HEK293 (cell line): ENCODE data around the gene RNASE4.

Experiments
- CTCF ChIA-PET: fragments of 350-600 bp; formaldehyde crosslinking; extraction: SDS; loops from one replicate; lab custom pipeline; 2021; ENCODE audit warnings: antibody characterized with exemption; lab: Yijun Ruan, JAX
- POLR2A ChIA-PET: fragments of 300-600 bp; formaldehyde crosslinking; extraction: SDS; loops from one replicate; lab custom pipeline; 2020; ENCODE audit warnings: antibody characterized with exemption, inconsistent platforms; lab: Yijun Ruan, JAX
- H3K27ac ChIP-seq: fragments of 200-500 bp; sonication (Bioruptor generic); 2 replicates; pipeline ENCODE4 v1.5.1; 2014; ENCODE audit warnings: low read depth, low read length, control low read depth, inconsistent platforms; ENCODE audit errors: extremely low read depth
- H3K36me3 ChIP-seq, 2 experiments: fragments of 200-500 bp in 1 of 2; sonication (Bioruptor generic) in 1 of 2; 1 replicate in 1 of 2; 2 replicates in 1 of 2; pipeline ENCODE4 v1.5.1; 2014 to 2017; ENCODE audit warnings: inconsistent platforms in 2 of 2, low read length in 2 of 2; ENCODE audit not compliant: control insufficient read depth in 2 of 2, insufficient read depth in 1 of 2
- H3K4me1 ChIP-seq: fragments of 200-500 bp; sonication (Bioruptor generic); 2 replicates; pipeline ENCODE4 v1.5.1; 2014; ENCODE audit warnings: mild to moderate bottlenecking, low read length, inconsistent platforms; ENCODE audit not compliant: control insufficient read depth, insufficient read depth
- H3K4me3 ChIP-seq: 2 replicates; pipeline ENCODE4 v1.5.1; 2011; ENCODE audit warnings: low read depth, mild to moderate bottlenecking, control low read depth, low read length, moderate library complexity
- H3K9me3 ChIP-seq: fragments of 200-500 bp; sonication (Bioruptor generic); 2 replicates; pipeline ENCODE4 v1.5.1; 2014; ENCODE audit warnings: low read depth, low read length, inconsistent platforms; ENCODE audit not compliant: control insufficient read depth, insufficient read depth
- HOXC10 ChIP-seq: sonication (generic); formaldehyde crosslinking; IDR thresholded peaks from 2 replicates; pipeline ENCODE4 v1.8.1; 2023; ENCODE audit warnings: mild to moderate bottlenecking, missing genetic modification reagents
- KLF16 ChIP-seq: fragments of 450-650 bp; formaldehyde crosslinking; IDR thresholded peaks from 2 replicates; pipeline ENCODE4 v1.5.1; 2017; ENCODE audit warnings: missing biosample characterization, missing genetic modification characterization
- MEIS1 ChIP-seq: sonication (generic); formaldehyde crosslinking; IDR thresholded peaks from 2 replicates; pipeline ENCODE4 v1.8.1; 2022; ENCODE audit warnings: missing genetic modification reagents, mild to moderate bottlenecking, borderline replicate concordance
- RBAK ChIP-seq: fragments of 450-650 bp; formaldehyde crosslinking; IDR thresholded peaks from 2 replicates; pipeline ENCODE4 v1.5.1; 2016; ENCODE audit warnings: missing biosample characterization, missing genetic modification characterization
- SCRT1 ChIP-seq: fragments of 450-650 bp; formaldehyde crosslinking; IDR thresholded peaks from 2 replicates; pipeline ENCODE4 v1.5.1; 2016; ENCODE audit warnings: missing biosample characterization, missing genetic modification characterization, borderline replicate concordance
- TCF7L2 ChIP-seq: IDR thresholded peaks from 2 replicates; pipeline ENCODE4 v1.6.1; 2011; ENCODE audit warnings: low read depth, mild to moderate bottlenecking, inconsistent platforms, low read length, moderate library complexity, borderline replicate concordance
- YY1 ChIP-seq: fragments of 450-650 bp; formaldehyde crosslinking; IDR thresholded peaks from 2 replicates; pipeline ENCODE4 v1.5.1; 2018; ENCODE audit warnings: missing biosample characterization, missing genetic modification characterization
- ZBTB8A ChIP-seq: fragments of 450-650 bp; formaldehyde crosslinking; IDR thresholded peaks from 2 replicates; pipeline ENCODE4 v1.5.1; 2016; ENCODE audit warnings: missing biosample characterization, missing genetic modification characterization
- ZFHX2 ChIP-seq: fragments of 450-650 bp; formaldehyde crosslinking; conservative IDR thresholded peaks from 2 replicates; pipeline ENCODE4 v1.5.1; 2016; ENCODE audit warnings: missing biosample characterization, missing genetic modification characterization
- ZNF140 ChIP-seq: fragments of 450-650 bp; formaldehyde crosslinking; IDR thresholded peaks from 2 replicates; pipeline ENCODE4 v1.5.1; 2016; ENCODE audit warnings: missing biosample characterization, missing genetic modification characterization
- ZNF16 ChIP-seq: fragments of 450-650 bp; formaldehyde crosslinking; IDR thresholded peaks from 2 replicates; pipeline ENCODE4 v1.5.1; 2016; ENCODE audit warnings: low read depth, missing biosample characterization, missing genetic modification characterization
- ZNF19 ChIP-seq: fragments of 450-650 bp; formaldehyde crosslinking; IDR thresholded peaks from 2 replicates; pipeline ENCODE4; 2016; ENCODE audit warnings: missing biosample characterization, missing genetic modification characterization, low read depth
- ZNF211 ChIP-seq: fragments of 450-650 bp; formaldehyde crosslinking; IDR thresholded peaks from 2 replicates; pipeline ENCODE4 v1.5.1; 2016; ENCODE audit warnings: low read depth, missing biosample characterization, missing genetic modification characterization
- ZNF274 ChIP-seq, 2 experiments: fragments of 200-500 bp in 1 of 2; fragments of 450-650 bp in 1 of 2; sonication (Bioruptor generic) in 1 of 2; formaldehyde crosslinking in 1 of 2; IDR thresholded peaks; 2 replicates each; pipeline versions ENCODE4 v1.5.1 to v1.6.1; 2014 to 2016; ENCODE audit warnings: borderline replicate concordance in 1 of 2, inconsistent platforms in 1 of 2, low read length in 1 of 2, missing biosample characterization in 1 of 2, missing genetic modification characterization in 1 of 2
- ZNF37A ChIP-seq: fragments of 450-650 bp; IDR thresholded peaks from 2 replicates; pipeline ENCODE4 v1.5.1; 2018; ENCODE audit warnings: missing biosample characterization, missing genetic modification characterization
- ZNF398 ChIP-seq: fragments of 450-650 bp; formaldehyde crosslinking; IDR thresholded peaks from 2 replicates; pipeline ENCODE4 v1.5.1; 2017; ENCODE audit warnings: missing biosample characterization, missing genetic modification characterization
- ZNF544 ChIP-seq: fragments of 450-650 bp; formaldehyde crosslinking; IDR thresholded peaks from 2 replicates; pipeline ENCODE4 v1.5.0; 2017; ENCODE audit warnings: missing biosample characterization, missing genetic modification characterization
- ZNF555 ChIP-seq: fragments of 450-650 bp; formaldehyde crosslinking; conservative IDR thresholded peaks from 2 replicates; pipeline ENCODE4 v1.5.1; 2017; ENCODE audit warnings: missing biosample characterization, mild to moderate bottlenecking, missing genetic modification characterization, inconsistent platforms
- ZNF596 ChIP-seq: fragments of 450-650 bp; IDR thresholded peaks from 2 replicates; pipeline ENCODE4 v1.5.0; 2018; ENCODE audit warnings: missing biosample characterization, mild to moderate bottlenecking, missing genetic modification characterization, moderate library complexity
- ZNF658 ChIP-seq: fragments of 450-650 bp; formaldehyde crosslinking; IDR thresholded peaks from 2 replicates; pipeline ENCODE4; 2016; ENCODE audit warnings: missing biosample characterization, missing genetic modification characterization
- ZNF670 ChIP-seq: fragments of 450-650 bp; formaldehyde crosslinking; IDR thresholded peaks from 2 replicates; pipeline ENCODE4 v1.5.1; 2016; ENCODE audit warnings: missing biosample characterization, missing genetic modification characterization, low read depth
- ZNF677 ChIP-seq: fragments of 450-650 bp; IDR thresholded peaks from 2 replicates; pipeline ENCODE4 v1.5.0; 2018; ENCODE audit warnings: missing biosample characterization, mild to moderate bottlenecking, missing genetic modification characterization, moderate library complexity
- ZNF747 ChIP-seq: fragments of 450-650 bp; formaldehyde crosslinking; IDR thresholded peaks from 2 replicates; pipeline ENCODE4 v1.5.1; 2016; ENCODE audit warnings: missing biosample characterization, missing genetic modification characterization
- ZNF76 ChIP-seq: fragments of 450-650 bp; formaldehyde crosslinking; IDR thresholded peaks from 2 replicates; pipeline ENCODE4; 2016; ENCODE audit warnings: low read depth, missing biosample characterization, missing genetic modification characterization, borderline replicate concordance
- ZNF843 ChIP-seq: fragments of 450-650 bp; formaldehyde crosslinking; IDR thresholded peaks from 2 replicates; pipeline ENCODE4 v1.5.1; 2016; ENCODE audit warnings: missing biosample characterization, missing genetic modification characterization
- ZSCAN23 ChIP-seq: fragments of 450-650 bp; formaldehyde crosslinking; IDR thresholded peaks from 2 replicates; pipeline ENCODE4 v1.5.1; 2016; ENCODE audit warnings: missing biosample characterization, missing genetic modification characterization

RNASE4 gene

GRCh38 chr14:20719777-20720176 lies 35.4 kb downstream of the RNASE4 start (continued):
- TF ChIP-seq TCF7L2 (no peak), ZNF211 (no peak), ZNF140 (no peak), KLF16 (tag by site-specific recombination) (no peak)

GRCh38 chr14:20720741-20721140 lies 36.4 kb downstream of the RNASE4 start:
- H3K4me3 ChIP-seq, result no peak overlapping the region
- no peak for TF ChIP-seq ZFHX2
- no peak for TF ChIP-seq ZSCAN23
- no peak for TF ChIP-seq ZBTB8A (tag by site-specific recombination)
- TF ChIP-seq ZNF658, result no peak
- TF ChIP-seq ZNF843, result no peak
- TF ChIP-seq ZNF398 (tag by site-specific recombination), result no peak
- TF ChIP-seq ZNF19 (tag by site-specific recombination), result no peak
- no peak for TF ChIP-seq ZNF747
- no peak for TF ChIP-seq MEIS1 (CRISPR knock-in tag)
- no peak for TF ChIP-seq ZNF76 (tag by site-specific recombination)
- TF ChIP-seq ZNF544 (tag by site-specific recombination), result no peak
- POLR2A ChIA-PET, result no interaction called here
- no peak overlapping the region for H3K27ac ChIP-seq
- no peaks in the 10 kb centered on the region for H3K9me3 ChIP-seq
- no peaks in the 10 kb centered on the region for H3K36me3 ChIP-seq
- CTCF ChIA-PET, result no interaction called here
- H3K4me1 ChIP-seq, result no peaks in the 10 kb centered on the region

GRCh38 chr14:20722016-20722415 lies 37.7 kb downstream of the RNASE4 start:
- TF ChIP-seq ZNF670 (no peak), HOXC10 (no peak), YY1 (tag by site-specific recombination) (no peak), ZNF16 (no peak), ZNF555 (tag by site-specific recombination) (no peak), RBAK (tag by site-specific recombination) (no peak), ZNF274 (IDR thresholded peaks at IDR 0.05; ENCODE audit: low read length) (no peak), ZNF274 (tag by site-specific recombination; IDR thresholded peaks at IDR 0.05; ENCODE audit: borderline replicate concordance) (no peak), ZNF677 (tag by site-specific recombination) (no peak), ZNF37A (tag by site-specific recombination) (no peak), ZNF19 (tag by site-specific recombination) (no peak), ZNF596 (no peak), SCRT1 (tag by site-specific recombination) (no peak), ZNF140 (no peak), ZNF398 (tag by site-specific recombination) (no peak)
- Histone ChIP-seq H3K4me1 (no peaks in the 10 kb centered on the region), H3K27ac (no peak overlapping the region), H3K36me3 (no peaks in the 10 kb centered on the region), H3K9me3 (no peaks in the 10 kb centered on the region), H3K4me3 (no peak overlapping the region)
- ChIA-PET POLR2A (no interaction called here), CTCF (interaction anchor here (0.6 kb wide), 1 partner anchor 44 kb away, joined by 3 read pairs; no protein-coding TSS in a partner anchor)
